HG02981 (cell line): ENCODE measurements around the gene DDX55.
"Not testable (repeated sequence)": the region's sequence is repeated elsewhere in the genome, so short reads cannot be mapped to it uniquely, and the experiment has no call there.

Source experiments
- ATAC-seq: cut with Tn5 transposase; IDR thresholded peaks from one replicate; pipeline ENCODE4 v1.9.1; 2021; ENCODE audit warnings: mild to moderate bottlenecking, moderate library complexity; ENCODE audit not compliant: unreplicated experiment

Gene DDX55

DNA sequence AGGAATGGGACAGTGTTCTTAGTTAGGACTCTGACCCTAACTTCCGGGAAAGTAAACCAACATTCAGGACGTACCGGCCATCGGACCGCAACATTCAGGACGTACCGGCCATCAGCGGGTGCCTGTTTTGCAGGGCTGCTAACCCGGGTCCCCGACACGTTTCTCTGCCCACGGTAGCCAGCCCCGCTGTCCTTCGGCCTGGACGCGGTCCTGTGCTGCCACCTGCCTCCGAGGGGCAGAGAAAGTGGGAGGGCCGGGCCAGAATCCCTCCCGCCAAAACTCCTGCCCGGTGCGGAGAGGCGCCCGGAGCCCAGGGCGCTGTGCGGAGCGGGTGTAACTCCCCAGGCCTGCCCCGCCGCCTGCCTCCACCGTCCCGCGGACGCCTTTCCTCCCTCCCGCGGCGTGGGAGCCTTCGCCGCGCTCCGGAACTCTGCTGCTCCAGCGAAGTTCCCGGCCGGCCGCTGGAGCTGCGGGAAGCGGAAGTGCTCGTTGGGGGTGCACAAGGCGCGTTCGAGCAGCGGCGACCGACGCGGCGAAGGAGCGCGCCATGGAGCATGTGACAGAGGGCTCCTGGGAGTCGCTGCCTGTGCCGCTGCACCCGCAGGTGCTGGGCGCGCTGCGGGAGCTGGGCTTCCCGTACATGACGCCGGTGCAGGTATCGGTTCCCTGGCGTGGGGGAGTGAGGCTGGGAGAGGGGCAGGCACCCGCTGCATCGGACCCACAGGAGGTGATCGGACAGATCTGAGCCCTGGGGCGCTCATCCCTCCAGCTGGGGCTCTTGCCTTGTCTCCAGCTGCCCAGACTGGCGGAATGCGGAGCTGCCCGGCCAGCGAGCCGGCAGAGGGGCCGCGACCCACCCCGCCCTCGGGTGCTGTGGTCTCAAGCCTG is at the start of gene DDX55:
Gene DDX55, plus strand, starts transcription at position 498 of the 888 bp plus-strand sequence. Its CDS starts 50 bp downstream, at position 548.
- peak; percentile 82 for ATAC-seq

DNA sequence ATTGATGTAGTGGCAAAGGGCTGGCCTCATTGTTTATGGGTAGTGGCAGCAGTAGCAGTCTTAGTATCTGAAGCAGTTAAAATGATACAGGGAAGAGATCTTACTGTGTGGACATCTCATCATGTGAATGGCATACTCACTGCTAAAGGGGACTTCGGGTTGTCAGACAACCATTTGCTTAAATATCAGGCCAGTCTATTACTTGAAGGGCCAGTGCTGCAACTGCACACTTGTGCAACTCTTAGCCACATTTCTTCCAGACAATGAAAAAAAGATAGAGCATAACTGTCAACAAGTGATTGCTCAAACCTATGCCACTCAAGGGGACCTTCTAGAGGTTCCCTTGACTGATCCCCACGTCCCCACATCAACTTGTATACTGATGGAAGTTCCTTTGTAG is 47.8 kb upstream of the DDX55 start:
- ATAC-seq, result not testable (repeated sequence)

DNA sequence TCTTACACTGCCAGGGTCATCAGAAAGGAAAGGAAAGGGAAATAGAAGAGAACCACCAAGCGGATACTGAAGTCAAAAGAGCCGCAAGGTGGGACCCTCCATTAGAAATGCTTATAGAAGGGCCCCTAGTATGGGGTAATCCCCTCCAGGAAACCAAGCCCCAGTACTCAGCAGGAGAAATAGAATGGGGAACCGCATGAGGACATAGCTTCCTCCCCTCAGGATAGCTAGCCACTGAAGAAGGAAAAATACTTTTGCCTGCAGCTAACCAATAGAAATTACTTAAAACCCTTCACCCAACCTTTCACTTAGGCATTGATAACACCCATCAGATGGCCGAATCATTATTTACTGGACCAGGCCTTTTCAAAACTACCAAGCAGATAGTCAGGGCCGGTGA is 47.1 kb upstream of the DDX55 start:
- ATAC-seq, result not testable (repeated sequence)

- ATAC-seq, result not testable (repeated sequence)
These were observed 43.4 kb upstream of the DDX55 start for GRCh38 chr12:123558487-123558886.

DNA sequence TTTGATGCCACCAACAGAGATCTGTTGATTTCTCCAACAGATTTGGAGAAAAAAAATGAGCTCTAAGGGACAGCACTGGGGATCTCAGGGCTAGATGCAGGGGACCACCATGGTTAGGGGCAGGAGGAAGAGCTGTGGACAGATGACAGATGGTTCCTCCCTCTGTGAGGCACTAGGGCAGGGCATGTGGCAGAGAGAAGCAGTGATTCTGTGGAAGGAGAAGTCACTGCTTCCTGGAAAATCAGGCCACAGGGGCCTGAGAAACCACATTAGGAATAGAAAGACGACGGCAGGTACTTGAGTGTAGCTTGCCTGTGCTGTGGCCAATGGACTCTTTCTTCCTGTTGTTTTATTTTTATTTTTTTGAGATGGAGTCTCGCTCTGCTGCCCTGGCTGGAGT is 42.4 kb upstream of the DDX55 start:
- no peak for ATAC-seq

DNA sequence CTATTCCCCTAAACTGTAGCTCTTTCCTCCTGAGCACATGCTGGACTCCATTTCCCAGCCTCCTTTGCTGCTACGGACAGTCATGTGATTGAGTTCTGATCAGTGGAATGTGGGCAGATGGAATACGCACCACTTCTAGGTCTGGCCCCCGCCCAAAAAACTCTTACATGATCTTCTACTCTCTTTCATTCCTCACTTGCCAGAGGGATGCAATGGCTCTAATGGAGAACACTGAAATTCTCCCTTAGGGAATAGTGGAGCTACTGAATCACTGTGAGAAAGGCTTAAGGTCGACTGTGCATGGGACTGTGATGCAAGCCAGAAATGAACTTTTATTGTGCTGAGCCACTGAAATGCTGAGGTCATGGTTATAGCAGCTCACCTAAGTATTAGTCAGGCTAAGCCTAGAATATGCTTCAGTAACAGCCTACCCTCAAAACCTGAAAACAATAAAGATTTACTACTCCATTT is 30.5 kb upstream of the DDX55 start:
- no peak for ATAC-seq

DNA sequence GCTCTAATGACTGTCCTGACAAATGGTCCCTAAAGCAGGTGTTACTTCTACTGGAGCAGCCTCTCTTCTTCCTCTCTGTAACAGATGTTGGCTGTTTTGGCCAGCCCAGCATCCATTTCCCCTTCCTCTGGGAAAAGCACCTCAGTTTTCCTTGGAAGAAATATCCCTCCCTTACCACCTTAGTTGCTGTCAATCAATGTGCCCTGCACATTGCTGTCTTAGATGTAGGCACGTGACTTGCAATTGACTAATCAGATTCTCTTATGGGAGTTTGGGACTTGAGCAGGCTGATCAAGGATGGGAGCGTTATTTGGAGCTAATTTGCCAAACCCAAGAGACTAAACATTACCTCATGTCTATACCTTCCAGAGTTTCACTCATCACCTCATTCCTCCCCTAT is 29.5 kb upstream of the DDX55 start:
- ATAC-seq, result no peak

DNA sequence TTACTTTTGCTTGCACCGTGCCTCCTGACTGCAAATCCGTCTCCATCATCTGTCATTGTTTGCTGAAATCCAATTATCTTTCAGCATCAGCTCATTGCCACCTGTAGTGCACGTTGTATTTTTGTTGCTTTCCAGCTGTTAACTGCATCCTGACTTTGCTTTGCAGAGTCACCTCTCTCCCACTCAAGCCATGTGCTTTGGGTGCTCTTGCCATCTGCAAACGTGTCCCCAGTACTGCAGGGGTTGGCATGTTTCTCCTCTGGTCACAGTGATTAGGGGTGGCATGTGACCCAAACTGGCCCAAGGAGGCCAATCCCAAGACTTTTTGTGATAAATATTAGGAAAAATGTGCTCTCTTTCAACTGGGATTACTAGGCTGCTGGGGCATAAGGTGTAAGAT is 28.0 kb upstream of the DDX55 start:
- ATAC-seq, result no peak

- no peak for ATAC-seq
These were observed 25.3 kb upstream of the DDX55 start for GRCh38 chr12:123576611-123577010.

GRCh38 chr12:123578243-123578642 is 23.7 kb upstream of the DDX55 start:
- no peak for ATAC-seq

GRCh38 chr12:123578829-123579228 is 23.1 kb upstream of the DDX55 start:
- ATAC-seq, result not testable (repeated sequence)

DNA sequence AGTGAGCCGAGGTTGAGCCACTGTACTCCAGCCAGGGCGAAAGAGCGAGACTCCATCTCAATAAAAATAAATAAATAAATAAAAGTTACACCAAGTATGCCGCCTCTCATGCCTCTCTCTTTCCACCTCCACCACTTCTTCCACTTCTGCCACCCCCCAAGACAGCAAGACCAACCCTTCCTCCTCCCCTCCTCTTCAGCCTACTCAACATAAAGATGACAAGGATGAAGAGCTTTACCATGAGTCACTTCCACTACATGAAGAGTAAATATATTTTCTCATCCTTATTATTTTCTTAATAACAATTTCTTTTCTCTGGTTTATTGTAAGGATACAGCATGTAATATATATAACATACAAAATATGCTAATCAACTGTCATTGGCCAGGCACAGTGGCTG is 21.1 kb upstream of the DDX55 start:
- ATAC-seq, result no peak

DNA sequence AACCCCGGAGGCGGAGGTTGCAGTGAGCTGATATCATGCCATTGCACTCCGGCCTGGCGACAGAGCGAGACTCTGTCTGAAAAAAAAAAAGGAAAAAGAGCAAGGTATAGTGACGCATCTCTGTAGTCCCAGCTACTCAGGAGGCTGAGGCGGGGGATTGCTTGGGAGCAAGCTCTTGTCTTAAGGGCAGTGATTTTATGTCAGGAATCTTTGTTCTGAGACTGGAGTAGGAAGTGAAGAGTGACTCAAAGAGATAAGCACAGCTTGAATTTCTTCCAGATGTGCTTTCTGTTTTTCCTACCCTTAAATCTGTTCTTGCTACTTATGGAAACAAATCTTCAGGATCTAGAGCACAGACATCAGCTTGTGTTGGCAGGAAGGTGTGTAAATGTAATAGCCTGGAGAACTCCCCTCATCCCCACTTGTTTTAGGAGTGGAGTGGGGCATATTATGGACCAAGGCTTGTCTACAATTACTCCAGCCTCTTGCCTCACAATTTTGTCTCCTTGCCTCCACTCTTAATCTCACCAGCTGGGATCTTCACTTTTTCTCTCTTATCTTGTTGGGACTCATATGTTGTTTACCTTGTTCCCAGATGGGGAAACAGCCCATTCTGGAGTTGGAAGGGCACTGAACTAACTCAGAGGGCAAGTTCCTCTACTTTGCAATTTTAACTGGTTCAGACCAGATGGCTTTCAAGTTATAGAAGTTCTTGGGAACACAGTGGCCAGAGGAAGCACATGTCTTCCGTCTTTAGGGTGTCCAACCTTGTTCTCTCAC is 10.0 kb upstream of the DDX55 start:
- no peak for ATAC-seq

DNA sequence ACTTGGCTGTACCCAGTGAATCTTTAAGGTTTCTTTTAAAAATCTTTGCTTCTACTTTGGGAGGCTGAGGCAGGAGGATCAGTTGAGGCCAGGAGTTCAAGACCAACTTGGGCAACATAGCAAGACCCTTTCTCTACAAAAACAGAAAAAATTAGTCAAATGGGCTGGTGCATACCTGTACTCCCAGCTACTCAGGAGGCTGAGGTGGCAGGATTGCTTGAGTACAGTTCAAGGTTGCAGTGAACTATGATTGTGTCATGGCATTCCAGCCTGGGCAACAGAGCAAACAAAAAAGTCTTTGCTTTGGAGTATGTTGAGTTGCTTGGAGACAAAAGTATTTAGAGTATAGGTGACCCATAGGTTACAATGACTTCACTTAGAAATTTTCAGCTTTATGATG is 6.2 kb upstream of the DDX55 start:
- ATAC-seq, result no peak

DNA sequence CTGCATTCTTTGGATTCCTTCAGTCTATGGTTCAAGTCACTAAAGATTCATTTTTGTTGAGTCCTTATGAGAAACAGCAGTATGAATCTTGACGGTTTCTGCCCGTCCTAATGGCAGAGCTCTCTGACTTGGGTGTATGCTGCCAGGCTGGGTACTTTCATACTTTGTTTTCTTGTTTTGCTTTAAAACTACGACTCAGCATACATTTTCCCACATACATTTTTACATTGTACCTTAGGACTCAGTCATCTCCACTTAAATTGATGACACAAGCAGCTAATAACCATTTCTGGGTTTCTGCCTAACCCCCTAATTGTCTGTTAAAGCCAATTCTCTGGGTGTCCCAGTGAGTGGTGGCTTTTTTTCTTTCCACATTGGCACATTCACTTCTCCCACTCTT is 4.8 kb upstream of the DDX55 start:
- no peak for ATAC-seq

- no peak for ATAC-seq
These were observed 3.4 kb upstream of the DDX55 start for GRCh38 chr12:123598522-123598921.

- ATAC-seq, result no peak
These were observed 2.6 kb upstream of the DDX55 start for GRCh38 chr12:123599310-123599709.

- ATAC-seq, result no peak
These were observed 2.2 kb upstream of the DDX55 start for GRCh38 chr12:123599721-123600120.

- peak; percentile 5 for ATAC-seq
These were observed 824 bp downstream of the DDX55 start for GRCh38 chr12:123602651-123603195.

GRCh38 chr12:123603495-123603894 is 1.6 kb downstream of the DDX55 start:
- ATAC-seq, result not testable (repeated sequence)

DNA sequence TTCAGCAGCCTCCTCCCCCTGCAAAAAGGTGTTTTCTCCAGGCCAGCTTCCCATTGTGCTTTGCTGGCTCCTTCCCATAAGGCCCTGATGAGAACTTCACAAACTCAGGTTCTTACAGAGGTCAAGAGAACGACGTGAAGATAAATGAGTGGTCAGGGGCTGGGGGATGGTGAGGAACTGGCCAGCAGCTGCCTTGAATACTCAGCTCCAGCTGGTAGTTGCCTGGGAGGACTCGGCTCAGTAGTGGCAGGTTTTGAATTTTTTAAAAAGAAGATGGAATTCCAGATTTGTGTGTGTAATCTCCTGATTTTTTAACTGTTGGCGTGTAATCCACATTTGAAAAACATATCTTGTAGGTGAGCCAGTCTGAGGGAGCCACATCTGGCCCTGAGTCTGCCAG is 5.9 kb downstream of the DDX55 start:
- no peak for ATAC-seq

DNA sequence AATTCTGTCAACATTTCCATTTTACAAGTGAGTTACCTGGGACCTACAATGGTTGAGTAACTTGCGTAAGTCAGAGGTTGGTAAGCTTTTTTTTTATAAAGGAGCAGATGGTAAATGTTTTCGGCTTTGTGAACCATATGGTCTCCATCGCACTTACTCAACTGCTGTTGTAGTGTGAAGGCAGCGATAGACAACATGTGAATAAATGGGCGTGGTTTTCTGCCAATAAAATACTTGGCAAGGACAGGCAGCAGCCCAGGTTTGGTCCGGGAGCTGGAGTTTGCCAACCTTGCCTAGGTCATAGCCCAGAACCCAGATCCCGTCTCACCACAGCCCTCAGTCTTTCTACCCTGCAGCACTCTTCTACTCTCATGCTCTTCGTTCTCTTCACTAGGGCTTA is 6.3 kb downstream of the DDX55 start:
- no peak for ATAC-seq
